Suprapubic skin (tissue), 4 donors: ENCODE data around the gene GDPD3. TPM values are rescaled to one million over a fixed set of nuclear protein-coding genes. Genes with fewer than 3 reads are reported as not detected.
"Not testable (repeated sequence)": the region's sequence is repeated elsewhere in the genome, so short reads cannot be mapped to it uniquely, and the experiment has no call there.

Experiments used
- DNase-seq, 2 donors: peaks; one replicate each; pipeline ENCODE4 v3.0.0-alpha.2; 2019; ENCODE audit warnings: low spot score in 2 of 2
- H3K27ac ChIP-seq: fragments of 200-600 bp; sonication (generic); one replicate; pipeline ENCODE4 v1.5.1; 2019
- H3K27me3 ChIP-seq: fragments of 200-600 bp; sonication (generic); one replicate; pipeline ENCODE4 v1.5.1; 2019
- H3K36me3 ChIP-seq: fragments of 200-600 bp; sonication (generic); one replicate; pipeline ENCODE4 v1.5.1; 2019
- H3K4me1 ChIP-seq: fragments of 200-600 bp; sonication (generic); one replicate; pipeline ENCODE4 v1.5.1; 2019
- H3K4me3 ChIP-seq: fragments of 200-600 bp; sonication (generic); one replicate; pipeline ENCODE4 v1.5.1; 2019; ENCODE audit warnings: mild to moderate bottlenecking
- H3K9me3 ChIP-seq: fragments of 200-600 bp; sonication (generic); one replicate; pipeline ENCODE4 v1.5.1; 2019
- CTCF ChIP-seq, 2 donors: fragments of 200-600 bp in 1 of 2; fragments of 450-650 bp in 1 of 2; sonication (generic) in 1 of 2; IDR thresholded peaks; one replicate each; pipeline ENCODE4 v1.5.1; 2016 to 2019; ENCODE audit warnings: antibody characterized with exemption in 2 of 2, mild to moderate bottlenecking in 1 of 2, moderate library complexity in 1 of 2
- EP300 ChIP-seq: sonication (generic); formaldehyde crosslinking; IDR thresholded peaks from one replicate; pipeline ENCODE4 v1.6.1; 2017; ENCODE audit warnings: antibody characterized with exemption
- POLR2A ChIP-seq, 2 donors: fragments of 450-650 bp; IDR thresholded peaks; one replicate each; pipeline ENCODE4 v1.6.1; 2017; ENCODE audit warnings: antibody characterized with exemption in 2 of 2, mild to moderate bottlenecking in 2 of 2, moderate library complexity in 2 of 2
- POLR2AphosphoS5 ChIP-seq, 3 donors: sonication (generic); formaldehyde crosslinking; IDR thresholded peaks; one replicate each; pipeline ENCODE4 v1.6.1; 2017; ENCODE audit warnings: antibody characterized with exemption in 3 of 3
- WGBS: methylation state at CpG from one replicate; pipeline ENCODE4 v1.1.5; 2018; 5-methylcytosine and 5-hydroxymethylcytosine counted together
- total RNA-seq, 4 donors: library from RNA; depleted of rRNA; stranded (reverse); fragments of >200 nt; gene quantifications; one replicate each; pipeline ENCODE4 v1.1.0, GENCODE V29; 2016

The GDPD3 gene
- total RNA-seq, 4 donors from 2014 or later: 8.7 to 40.0 (median 12.5) TPM

- H3K9me3 ChIP-seq: no peaks in the 10 kb centered on the region
- no peak overlapping the region for H3K4me3 ChIP-seq
- no peak for DNase-seq
- H3K27ac ChIP-seq: no peak overlapping the region
- no peaks in the 10 kb centered on the region for H3K4me1 ChIP-seq
- 81% methylated on average over 11 of the region's 11 CpGs for WGBS
- H3K27me3 ChIP-seq: no peaks in the 10 kb centered on the region
- TF ChIP-seq POLR2AphosphoS5 (IDR thresholded peaks at IDR 0.05) (no peak), EP300 (no peak), CTCF (IDR thresholded peaks at IDR 0.05) (no peak), POLR2A (IDR thresholded peaks at IDR 0.05) (no peak)
- H3K36me3 ChIP-seq: no peaks in the 10 kb centered on the region
Observed at GRCh38 chr16:30136971-30137605, 23.8 kb upstream of the GDPD3 start.

- H3K36me3 ChIP-seq: no peaks in the 10 kb centered on the region
- H3K27me3 ChIP-seq: no peaks in the 10 kb centered on the region
- H3K4me3 ChIP-seq: no peak overlapping the region
- H3K4me1 ChIP-seq: no peaks in the 10 kb centered on the region
- DNase-seq: no peak
- TF ChIP-seq EP300 (no peak), POLR2A (IDR thresholded peaks at IDR 0.05) (no peak), CTCF (IDR thresholded peaks at IDR 0.05) (no peak), POLR2AphosphoS5 (IDR thresholded peaks at IDR 0.05) (no peak)
- no peak overlapping the region for H3K27ac ChIP-seq
- H3K9me3 ChIP-seq: no peaks in the 10 kb centered on the region
- WGBS: 73% methylated on average over 3 of the region's 3 CpGs
Observed at GRCh38 chr16:30132591-30132990, 19.3 kb upstream of the GDPD3 start.

GRCh38 chr16:30131869-30132475, 18.6 kb upstream of the GDPD3 start:
- Histone ChIP-seq H3K27me3 (no peaks in the 10 kb centered on the region), H3K4me1 (no peaks in the 10 kb centered on the region), H3K36me3 (no peaks in the 10 kb centered on the region), H3K27ac (no peak overlapping the region), H3K9me3 (no peaks in the 10 kb centered on the region), H3K4me3 (no peak overlapping the region)
- no peak for DNase-seq
- TF ChIP-seq POLR2AphosphoS5 (IDR thresholded peaks at IDR 0.05) (no peak), EP300 (no peak), POLR2A (IDR thresholded peaks at IDR 0.05) (no peak), CTCF (IDR thresholded peaks at IDR 0.05) (no peak)
- WGBS: 59% methylated on average over 4 of the region's 4 CpGs

GRCh38 chr16:30127993-30128392, 14.7 kb upstream of the GDPD3 start:
- Histone ChIP-seq H3K4me3 (no peak overlapping the region), H3K27me3 (no peaks in the 10 kb centered on the region), H3K27ac (no peak overlapping the region), H3K4me1 (peaks cover 18% of the 10 kb centered on the region), H3K36me3 (no peaks in the 10 kb centered on the region), H3K9me3 (no peaks in the 10 kb centered on the region)
- WGBS: 90% methylated on average over 1 of the region's 1 CpG
- no peak for DNase-seq
- TF ChIP-seq CTCF (IDR thresholded peaks at IDR 0.05) (no peak), EP300 (no peak), POLR2A (IDR thresholded peaks at IDR 0.05) (no peak), POLR2AphosphoS5 (IDR thresholded peaks at IDR 0.05) (no peak)

GRCh38 chr16:30125690-30126089, 12.4 kb upstream of the GDPD3 start:
- peaks cover 30% of the 10 kb centered on the region for H3K4me1 ChIP-seq
- H3K9me3 ChIP-seq, H3K36me3 ChIP-seq, DNase-seq, H3K4me3 ChIP-seq, H3K27ac ChIP-seq, H3K27me3 ChIP-seq: not testable (repeated sequence)
- WGBS: 93% methylated on average over 9 of the region's 9 CpGs
